ENCODE measurements around the gene ANKS6. TPM values are rescaled to one million over a fixed set of nuclear protein-coding genes. Genes with fewer than 3 reads are reported as not detected.

ANKS6 gene
- total RNA-seq, 1 donor from 2014 or later = 5.7 TPM

DNA sequence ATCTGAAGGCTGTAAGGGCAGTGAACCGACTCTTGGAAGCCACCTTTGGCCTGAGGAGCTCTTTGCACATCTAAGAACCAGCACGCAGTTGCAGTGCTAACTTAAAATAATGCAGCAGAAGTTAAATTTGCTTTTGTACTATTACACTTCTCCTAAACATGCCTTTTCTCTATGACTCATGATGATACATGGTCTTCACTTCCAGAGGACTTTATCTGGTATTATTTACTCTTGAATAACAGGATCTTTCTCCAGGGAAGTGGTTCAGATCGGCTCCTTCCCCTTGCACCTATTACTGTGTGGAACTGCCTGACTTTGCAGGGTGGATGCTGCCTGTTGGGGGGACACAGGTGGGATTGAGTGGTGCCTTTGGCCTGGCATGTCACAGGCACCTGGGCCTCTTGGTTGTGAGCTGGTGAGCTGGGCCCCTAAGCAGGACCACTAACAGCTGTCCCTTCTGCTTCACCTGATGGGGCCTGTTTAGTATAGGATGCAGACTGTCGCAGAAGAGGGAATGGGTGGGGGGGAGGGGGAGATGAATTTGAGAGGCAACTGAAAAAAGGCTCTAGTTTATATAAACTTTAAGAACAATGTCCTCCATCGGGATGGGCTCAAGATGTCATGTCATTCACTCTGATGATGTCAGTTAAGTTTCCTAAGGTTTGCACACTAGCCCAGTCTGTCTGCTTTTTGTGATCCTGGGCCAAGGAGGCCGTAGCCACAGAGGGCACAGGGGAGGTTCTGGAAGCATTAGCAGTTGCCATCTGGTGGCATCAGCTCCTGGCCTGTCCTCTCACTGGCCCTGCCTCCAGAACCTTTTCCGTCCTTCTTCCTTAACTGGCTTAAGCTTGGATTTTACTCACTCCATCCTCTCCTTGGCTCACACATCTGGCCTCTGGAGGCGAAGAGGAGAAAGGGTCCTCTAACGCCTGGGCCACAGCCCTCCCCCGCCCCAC, 53.8 kb downstream of the ANKS6 start:
- ATAC-seq (no peak), DNase-seq (ENCODE audit: low spot score) (no peak)

DNA sequence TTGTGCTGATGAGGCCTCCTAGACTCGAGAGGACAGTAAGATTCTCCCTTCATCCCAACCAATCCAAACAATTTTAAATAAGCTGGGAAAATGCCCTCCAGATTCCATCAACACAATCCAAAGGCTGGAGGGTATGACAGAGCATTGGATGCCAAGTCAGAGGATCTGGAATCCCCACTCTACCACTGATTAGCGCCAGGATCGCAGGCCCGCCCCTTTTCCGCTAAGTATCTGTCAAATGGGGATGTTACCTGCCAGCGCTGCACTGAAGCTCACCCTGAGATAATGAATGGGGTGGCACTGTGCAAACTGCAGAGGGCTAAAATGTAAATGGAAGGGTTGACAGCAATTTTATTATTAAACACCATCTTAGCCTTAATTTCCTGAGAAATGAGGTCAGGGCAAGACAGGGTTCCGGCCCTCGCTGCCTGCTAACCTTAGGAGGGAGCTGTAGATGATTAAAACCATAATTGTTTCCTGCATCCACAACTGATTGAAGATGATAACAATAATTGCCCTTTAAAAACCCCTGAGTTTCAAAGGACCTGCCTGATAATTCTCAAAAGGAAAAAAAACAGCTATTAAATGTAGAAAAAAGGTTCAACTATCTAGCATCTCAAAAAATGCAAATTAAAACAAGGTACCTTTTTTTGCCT, 56.0 kb downstream of the ANKS6 start:
- ATAC-seq (no peak), DNase-seq (ENCODE audit: low spot score) (no peak)

DNA sequence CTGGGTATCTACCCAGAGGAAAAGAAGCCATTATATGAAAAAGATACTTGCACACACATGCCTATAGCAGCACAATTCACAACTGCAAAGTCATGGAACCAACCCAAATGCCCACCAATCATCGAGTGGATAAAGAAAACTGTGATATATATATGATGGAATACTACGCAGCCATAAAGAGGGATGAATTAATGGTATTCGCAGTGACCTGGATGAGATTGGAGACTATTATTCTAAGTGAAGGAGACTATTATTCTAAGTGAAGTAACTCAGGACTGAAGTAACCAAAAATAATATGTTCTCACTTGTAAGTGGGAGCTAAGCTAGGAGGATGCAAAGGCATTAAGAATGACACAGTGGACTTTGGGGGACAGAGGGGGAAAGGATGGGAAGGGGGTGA, 57.6 kb downstream of the ANKS6 start:
- ATAC-seq = no peak

DNA sequence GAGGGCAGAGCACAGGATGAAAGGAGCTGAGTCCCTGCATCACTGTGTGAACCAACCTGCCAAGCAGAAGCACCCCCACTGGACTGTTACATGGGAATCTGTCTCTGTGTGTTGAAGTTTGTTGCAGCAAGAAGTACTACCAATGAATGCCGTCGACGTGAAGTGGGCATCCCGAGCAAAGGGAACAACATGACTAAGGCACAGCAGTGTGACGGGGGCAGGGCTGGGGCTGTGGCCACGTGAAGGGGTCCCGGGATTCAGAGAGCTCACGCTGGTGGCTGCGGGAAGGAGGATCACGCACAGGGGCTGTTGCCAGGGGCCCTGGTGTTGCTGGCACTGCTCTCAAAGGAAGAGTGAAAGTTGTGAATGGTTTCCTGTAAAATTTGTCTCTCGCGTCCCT, 60.1 kb downstream of the ANKS6 start:
- no peak for DNase-seq (ENCODE audit: low spot score)

More for the DNA sequence above, 57.6 kb downstream of the ANKS6 start:
- DNase-seq (ENCODE audit: low spot score) = no peak

DNA sequence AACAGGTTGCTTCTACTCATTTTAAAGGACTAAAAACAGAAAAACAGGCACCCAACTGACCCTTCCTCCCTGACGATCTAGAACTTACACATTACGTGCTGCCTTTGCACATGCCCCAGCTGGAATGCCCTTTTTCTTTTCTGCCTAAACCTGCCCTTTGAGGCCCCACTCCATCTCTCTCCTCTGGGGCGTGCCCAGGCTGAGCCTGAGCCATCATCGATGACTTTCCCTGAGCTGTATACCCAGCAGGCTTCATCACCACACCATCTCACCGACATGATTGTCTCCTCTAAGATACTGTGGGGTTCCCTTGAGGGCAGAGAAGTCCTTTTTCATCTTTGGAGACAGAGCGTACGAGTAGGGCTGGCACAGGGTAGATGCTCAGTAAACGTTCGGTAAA, 63.6 kb downstream of the ANKS6 start:
- ATAC-seq = no peak
- no peak for DNase-seq (ENCODE audit: low spot score)

More for the DNA sequence above, 60.1 kb downstream of the ANKS6 start:
- no peak for ATAC-seq

DNA sequence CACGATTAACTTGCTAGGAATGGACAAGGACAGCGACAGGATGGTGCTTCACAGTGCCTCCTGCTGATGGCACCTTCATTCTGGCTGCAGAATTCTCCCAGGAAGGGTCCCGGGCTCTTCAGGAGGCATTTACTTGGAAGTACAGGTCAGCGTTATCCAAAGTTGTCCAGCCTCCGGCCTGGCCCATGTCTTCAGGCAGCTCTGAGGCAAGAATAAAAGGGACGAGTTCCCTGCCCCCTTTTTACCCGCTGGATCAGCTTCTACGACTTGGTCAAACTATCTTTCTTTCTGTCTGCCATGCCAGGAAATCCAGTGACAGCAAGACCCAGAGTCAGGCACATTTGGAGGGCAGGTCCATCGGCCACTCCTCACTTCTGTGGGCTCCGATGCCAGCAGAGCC, 64.3 kb downstream of the ANKS6 start:
- no peak for DNase-seq (ENCODE audit: low spot score)
- no peak for ATAC-seq

DNA sequence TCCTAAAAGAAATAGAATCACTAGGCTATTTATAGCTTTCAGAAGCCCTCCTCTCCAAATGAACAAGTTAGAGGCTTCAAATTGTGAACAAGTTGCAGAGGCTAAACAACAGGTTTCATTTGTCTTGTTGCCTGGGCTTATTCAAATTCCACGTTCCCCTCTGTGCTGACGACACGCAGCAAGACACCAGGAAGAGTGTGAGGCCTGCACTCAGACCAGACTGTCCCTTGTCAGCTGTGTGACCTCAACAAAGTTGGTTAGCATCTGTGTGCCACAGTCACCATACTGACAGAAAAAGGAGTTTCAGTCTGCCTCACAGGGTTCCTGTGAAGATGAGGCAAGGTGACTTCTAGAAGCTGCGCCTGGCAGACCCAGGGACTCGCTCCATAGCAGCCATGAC, 65.5 kb downstream of the ANKS6 start:
- ATAC-seq = no peak

DNA sequence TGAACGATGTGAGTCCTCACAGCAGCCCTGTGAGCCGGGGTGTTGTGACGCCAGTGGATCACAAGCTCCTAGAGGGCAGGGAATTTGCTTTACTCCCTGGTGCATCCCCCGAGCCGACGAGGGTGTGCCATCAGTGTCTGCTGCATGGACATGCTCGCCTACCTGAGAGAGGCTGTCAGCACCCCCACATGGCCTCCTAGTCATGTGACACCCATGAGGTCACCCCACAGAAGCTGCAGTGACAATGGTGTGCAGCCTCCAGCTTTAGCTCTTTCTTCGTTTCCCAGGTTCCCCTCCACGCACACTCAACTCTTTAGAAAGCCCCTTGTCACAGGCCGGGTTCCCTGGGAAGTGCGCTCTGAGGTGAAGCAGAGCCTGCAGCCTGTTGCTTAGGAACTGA, 67.9 kb downstream of the ANKS6 start:
- ATAC-seq (no peak), DNase-seq (ENCODE audit: low spot score) (no peak)

More for the DNA sequence above, 65.5 kb downstream of the ANKS6 start:
- no peak for DNase-seq (ENCODE audit: low spot score)

DNA sequence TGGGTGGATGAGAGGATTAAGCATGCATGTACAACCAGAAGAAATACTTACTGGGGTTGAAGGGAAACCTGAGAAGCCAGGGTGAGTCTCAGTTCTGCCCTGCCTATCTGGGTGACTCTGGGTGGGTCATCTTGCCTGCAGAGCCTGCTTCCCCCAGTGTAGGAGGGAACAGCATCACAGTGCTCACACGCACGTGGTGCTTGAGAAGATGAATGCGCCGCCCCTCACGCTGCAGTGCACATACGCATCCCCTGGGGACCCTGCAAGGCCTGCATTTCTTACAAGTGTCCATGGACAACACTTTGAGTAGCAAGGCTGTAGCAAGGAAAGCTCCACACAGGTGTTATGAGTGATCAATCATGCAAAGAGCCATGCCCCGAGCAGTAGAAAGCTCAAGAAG, 68.9 kb downstream of the ANKS6 start:
- DNase-seq (ENCODE audit: low spot score) (no peak), ATAC-seq (no peak)

DNA sequence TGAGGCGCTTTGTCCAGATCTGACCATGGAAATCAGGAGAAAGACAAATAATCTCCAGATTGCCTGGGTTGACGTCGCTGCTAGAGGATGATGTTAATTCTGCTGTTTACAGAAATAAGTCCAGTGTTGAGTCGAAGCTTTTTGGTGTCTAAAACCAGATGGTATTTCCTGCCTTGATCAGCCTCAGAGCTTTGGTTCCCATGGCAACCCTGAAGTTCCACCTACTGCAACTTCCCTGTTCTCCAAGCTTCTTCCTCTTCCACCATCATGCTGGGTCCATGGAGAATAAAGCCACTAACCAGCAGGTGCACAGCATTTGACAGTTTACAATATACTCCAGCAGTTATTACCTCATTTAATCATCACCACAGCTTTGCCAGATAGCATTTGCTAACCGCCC, 69.6 kb downstream of the ANKS6 start:
- ATAC-seq (peak; percentile 18), DNase-seq (ENCODE audit: low spot score) (no peak)

DNA sequence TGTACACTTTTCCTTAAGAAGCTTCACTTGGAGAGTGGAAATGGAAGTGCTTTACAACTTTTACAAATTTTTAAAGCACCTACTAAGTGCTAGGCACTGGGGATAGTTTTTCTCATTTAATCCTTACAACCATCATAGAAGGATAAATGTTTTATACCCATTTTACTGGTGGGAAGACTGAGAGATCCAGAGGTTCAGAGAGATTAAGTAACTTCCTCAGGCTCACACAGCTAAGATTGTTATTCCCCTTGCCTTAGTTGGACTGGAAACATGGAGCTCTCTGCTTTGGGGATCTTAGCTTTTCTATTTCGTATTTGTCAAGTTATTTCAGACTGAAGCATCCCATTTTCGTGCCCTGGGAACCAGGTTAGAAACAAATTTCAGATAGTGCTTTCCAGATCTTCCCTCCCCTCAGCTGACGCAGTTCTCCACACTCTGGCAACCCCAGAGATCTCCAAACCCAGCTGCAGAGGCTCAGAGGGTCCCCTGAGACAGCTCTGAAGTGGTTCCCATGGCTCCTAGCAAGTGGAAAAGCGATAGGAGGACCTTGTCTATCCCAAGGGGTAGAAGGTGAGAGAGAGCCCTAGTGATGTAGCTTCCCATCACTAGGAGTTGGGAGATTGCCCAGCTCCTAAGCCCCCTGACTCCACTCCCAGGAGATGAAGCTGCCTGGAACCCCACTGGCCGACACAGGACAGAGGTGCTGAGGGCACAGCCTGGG, 71.4 kb downstream of the ANKS6 start:
- no peak for ATAC-seq
- DNase-seq (ENCODE audit: low spot score) = no peak

DNA sequence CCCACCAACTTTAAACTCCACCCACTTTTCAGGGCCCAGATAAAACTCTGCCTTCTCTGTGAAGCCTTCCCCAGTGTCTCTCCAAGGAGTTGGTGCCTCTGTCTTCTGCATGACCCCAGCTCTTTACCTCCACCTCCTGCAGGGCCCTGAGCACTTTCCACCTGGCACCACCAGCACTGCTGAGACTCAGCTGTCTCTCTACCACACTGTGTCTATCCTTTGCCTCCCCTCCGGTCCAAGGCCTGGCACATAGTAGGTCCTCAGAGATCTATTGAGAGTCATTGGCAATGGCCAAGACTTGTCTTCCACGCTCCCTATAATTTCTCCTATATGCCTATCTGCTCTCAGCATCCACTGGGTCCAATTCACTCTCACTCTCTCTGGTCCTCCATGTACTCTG, 74.7 kb downstream of the ANKS6 start:
- no peak for ATAC-seq
- no peak for DNase-seq (ENCODE audit: low spot score)

DNA sequence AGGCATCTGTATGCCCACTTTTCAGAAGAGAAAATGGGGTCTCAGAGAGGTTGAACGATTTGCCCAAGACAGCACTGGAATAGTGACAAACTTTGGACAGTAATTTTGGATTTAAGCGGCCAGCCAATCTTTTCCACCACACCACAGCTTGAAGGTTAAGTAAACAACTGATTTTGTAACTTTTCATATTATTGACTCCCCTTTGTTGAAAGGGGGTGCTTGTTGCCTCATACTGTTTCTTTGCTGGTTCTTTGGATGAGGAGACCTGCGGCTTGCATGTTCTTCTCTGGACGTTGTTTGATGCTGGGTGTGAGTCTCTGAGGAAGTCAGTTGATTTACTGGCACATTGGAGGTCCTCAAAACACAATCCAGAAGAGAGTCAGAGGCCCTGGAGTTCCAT, 76.0 kb downstream of the ANKS6 start:
- DNase-seq (ENCODE audit: low spot score) = no peak

DNA sequence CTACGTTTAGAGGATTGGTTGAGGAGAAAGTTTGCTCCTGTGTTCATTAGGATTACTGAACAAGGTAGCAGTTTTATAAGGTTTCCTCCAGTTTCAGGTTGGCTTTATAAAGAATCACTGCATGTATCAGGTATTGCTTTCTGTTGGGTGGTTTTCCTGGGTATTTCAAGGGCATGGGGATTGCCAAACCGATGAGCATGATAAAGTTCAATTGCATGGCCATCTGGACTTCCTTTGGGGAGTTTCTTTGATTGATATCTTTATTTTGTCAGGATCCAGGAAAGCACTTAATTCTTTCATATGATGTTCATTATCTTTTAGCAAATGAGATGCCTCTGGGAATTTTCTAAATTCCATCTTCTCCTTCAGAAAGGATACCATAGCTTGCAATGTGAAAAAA, 77.3 kb downstream of the ANKS6 start:
- ATAC-seq (no peak), DNase-seq (ENCODE audit: low spot score) (no peak)

More for the DNA sequence above, 76.0 kb downstream of the ANKS6 start:
- ATAC-seq = no peak

DNA sequence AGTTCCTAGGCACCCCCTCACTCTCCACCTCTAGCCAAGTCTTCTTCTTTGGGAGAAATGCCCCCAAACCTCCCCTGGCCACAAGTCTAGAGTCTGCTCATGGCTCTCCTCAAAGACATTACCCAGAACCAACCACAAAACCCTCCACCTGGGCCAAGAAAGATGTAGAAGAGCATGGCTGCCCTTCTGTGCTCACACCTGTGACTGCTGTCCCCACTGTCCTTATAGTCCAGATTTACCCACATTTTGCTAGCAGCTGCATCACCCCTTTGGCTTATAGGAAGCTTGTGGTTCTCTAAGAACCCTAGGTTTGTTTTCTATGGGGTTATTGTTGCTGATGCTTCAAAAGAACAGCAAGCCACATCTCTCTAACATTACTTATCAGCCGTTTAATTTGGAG, 81.5 kb downstream of the ANKS6 start:
- no peak for ATAC-seq
- no peak for DNase-seq (ENCODE audit: low spot score)

DNA sequence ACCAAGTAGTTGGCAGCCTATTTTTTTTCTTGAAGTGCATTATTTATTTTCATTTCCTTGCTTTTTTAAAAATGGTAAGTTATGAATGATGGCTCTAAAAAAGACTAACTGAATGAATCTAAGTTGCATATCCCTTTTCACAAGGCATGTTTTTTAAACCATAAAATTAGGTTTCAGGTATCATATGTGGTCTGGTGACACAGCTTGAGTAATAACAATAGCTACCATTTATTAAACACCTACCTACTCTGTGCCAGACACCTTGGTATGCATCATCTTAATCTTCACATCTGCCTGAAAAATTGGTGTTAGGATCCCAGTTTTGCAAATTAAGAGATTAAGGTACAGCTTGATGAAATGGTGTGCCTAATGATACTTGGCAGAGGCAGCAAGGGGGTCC, 83.4 kb downstream of the ANKS6 start:
- no peak for ATAC-seq
- no peak for DNase-seq (ENCODE audit: low spot score)

DNA sequence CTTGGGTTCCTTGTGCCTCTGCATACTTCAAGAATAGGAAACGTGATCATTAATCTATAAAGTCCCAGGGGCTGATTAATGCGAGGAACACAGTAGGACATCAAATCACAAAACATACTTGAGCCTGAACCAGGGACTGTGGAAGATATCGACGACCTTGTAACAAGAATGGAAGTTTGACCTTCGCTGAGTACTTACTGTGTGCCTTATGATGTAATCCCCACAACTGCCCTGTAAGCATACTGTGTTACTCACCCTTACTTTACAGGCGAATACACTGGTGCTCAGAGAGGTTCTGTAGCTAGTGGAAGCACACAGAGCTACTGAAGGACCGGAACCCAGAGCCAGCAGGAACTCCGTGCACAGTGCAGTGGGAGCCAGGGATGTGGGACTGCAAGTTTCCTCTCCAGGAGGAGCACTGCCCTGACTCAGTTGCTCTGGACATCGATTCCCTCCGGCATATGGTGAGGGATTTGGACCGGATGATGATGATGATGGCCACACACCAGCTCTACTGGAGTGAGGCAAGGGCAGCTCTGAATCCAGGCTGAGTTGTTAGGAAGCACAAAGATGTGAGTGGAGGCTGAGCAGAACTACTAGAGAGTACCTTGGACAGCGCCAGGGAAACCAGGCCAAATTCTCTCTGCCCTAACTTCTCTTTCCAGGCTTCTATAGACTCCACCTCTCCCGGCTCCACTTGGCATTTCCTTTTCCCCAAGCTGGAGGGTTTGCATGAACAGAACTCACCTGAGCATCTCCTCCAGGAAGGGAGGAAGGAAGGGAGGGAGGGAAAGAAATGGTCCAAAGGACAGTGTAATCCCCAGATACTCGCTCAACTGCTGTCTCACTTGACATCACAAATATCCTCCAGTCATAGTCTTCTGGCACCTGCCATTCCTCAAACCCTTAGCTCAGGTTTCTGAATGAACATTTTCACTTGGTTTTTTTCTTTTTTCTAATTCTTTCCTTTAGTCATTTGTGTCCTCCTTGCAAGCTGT, 86.1 kb downstream of the ANKS6 start:
- DNase-seq (ENCODE audit: low spot score) = no peak
- peak; percentile 56 for ATAC-seq

DNA sequence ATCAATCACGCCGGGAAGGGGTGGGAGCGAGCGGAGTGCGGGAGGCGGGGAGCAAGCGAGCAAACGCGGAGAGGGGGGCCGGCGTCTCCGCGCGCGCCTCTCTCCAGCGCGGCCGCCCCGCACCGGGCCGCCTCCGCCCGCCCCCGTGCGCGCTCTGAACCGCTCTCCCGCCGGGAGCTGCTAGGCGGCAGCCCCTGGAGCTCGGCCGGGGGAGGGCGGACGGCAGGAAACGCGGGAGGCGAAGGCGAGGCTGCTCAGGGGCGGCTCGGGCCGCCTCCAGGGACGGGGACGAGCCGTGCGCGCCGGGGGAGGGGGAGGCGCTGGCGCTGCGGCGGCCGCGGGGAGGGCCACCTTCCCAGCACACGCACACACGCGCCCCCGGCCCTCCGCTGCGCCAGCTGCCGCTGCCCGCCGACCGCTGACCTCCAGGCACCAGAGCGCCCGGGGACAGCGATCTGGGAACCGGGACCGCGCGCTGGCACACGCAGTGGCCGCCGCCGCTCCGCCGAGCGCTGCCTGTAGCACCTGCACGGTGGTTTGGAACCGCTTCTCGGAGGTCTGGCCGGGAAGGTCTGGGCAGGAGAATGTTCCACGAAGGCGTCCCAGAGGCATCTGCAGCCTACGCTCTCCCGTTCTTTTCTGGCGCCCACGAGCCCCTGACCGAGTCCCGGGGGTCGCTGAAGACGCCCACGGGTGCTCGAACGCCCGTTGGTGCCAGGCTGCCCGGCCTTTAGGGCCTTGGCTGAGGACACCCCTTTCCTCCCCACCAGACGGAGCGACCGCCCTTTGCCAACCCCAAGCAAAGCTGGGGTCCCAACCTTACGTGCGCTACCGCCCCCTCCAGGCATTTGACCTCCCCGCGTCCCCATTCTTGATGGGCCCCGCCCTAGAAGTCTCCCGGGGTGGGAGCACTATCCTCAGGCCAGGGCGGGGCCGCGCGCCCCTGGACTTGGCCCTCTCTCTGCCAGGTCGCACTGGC, 87.1 kb downstream of the ANKS6 start, which contains the start of gene GABBR2:
Gene GABBR2, minus strand, starts transcription at position 3 of the 979 bp plus-strand sequence. CDS start 198 bp downstream, outside the sequence.
- DNase-seq (ENCODE audit: low spot score) (no peak), ATAC-seq (peak; percentile 46)

Measured in left lobe of liver (tissue), 2 donors.